Body of pancreas (tissue), 4 donors: ENCODE measurements around the gene LCT. TPM values are rescaled to one million over a fixed set of nuclear protein-coding genes. Genes with fewer than 3 reads are reported as not detected.
"Not testable (repeated sequence)": the region's sequence is repeated elsewhere in the genome, so short reads cannot be mapped to it uniquely, and the experiment has no call there.

Source experiments
- ATAC-seq: fragments of 150-250 bp; one replicate; pipeline ENCODE4 v1.9.1; 2016
- DNase-seq, 4 donors: peaks; one replicate each; pipeline ENCODE4 v3.0.0-alpha.2; 2019
- H3K27ac ChIP-seq, 4 donors: fragments of 200-600 bp; sonication (generic); 1 replicate in 3 of 4; 2 replicates in 1 of 4; pipeline versions ENCODE4 v1.5.1 to v1.6.1; 2016 to 2019; ENCODE audit warnings: mild to moderate bottlenecking in 1 of 4, mixed read lengths in 1 of 4, moderate library complexity in 1 of 4
- H3K27me3 ChIP-seq, 2 donors: fragments of 200-600 bp; sonication (generic); one replicate each; pipeline ENCODE4 v1.6.0; 2016; ENCODE audit warnings: mild to moderate bottlenecking in 1 of 2
- H3K36me3 ChIP-seq, 2 donors: fragments of 200-600 bp; sonication (generic); replicated peaks in 1 of 2; 2 replicates each; pipeline ENCODE4 v1.5.1; 2016; ENCODE audit warnings: low read depth in 2 of 2; ENCODE audit not compliant: insufficient read depth in 1 of 2
- H3K4me1 ChIP-seq: fragments of 200-600 bp; sonication (generic); one replicate; pipeline ENCODE4 v1.6.0; 2016
- H3K4me3 ChIP-seq, 2 donors: fragments of 200-600 bp; sonication (generic); 1 replicate in 1 of 2; 2 replicates in 1 of 2; pipeline ENCODE4 v1.5.1; 2016 to 2019
- H3K9me3 ChIP-seq, 3 donors: fragments of 200-600 bp; sonication (generic); 1 replicate in 2 of 3; 2 replicates in 1 of 3; pipeline ENCODE4 v1.5.1; 2016
- CTCF ChIP-seq, 7 experiments: fragments of 450-650 bp in 4 of 7; fragments of 200-600 bp in 3 of 7; sonication (generic) in 3 of 7; IDR thresholded peaks; one replicate each; pipeline ENCODE4 v1.5.1; 2016 to 2019; ENCODE audit warnings: antibody characterized with exemption in 7 of 7
- POLR2A ChIP-seq, 3 donors: fragments of 450-650 bp; IDR thresholded peaks; one replicate each; pipeline ENCODE4 v1.6.1; 2016; ENCODE audit warnings: antibody characterized with exemption in 3 of 3, mild to moderate bottlenecking in 2 of 3
- WGBS, 2 donors: methylation state at CpG; one replicate each; pipeline ENCODE4 v1.1.5; 2017; 5-methylcytosine and 5-hydroxymethylcytosine counted together
- intact Hi-C: fragments of 100-400 bp; cut with DNase I; formaldehyde crosslinking; loops from one replicate; pipeline ENCODE4 v1.15.1; 2023
- total RNA-seq, 2 donors: library from RNA; depleted of rRNA; stranded (reverse); fragments of >200 nt; gene quantifications; one replicate each; pipeline ENCODE4 v1.1.0, GENCODE V29; 2016

The LCT gene
- total RNA-seq: not detected

DNA sequence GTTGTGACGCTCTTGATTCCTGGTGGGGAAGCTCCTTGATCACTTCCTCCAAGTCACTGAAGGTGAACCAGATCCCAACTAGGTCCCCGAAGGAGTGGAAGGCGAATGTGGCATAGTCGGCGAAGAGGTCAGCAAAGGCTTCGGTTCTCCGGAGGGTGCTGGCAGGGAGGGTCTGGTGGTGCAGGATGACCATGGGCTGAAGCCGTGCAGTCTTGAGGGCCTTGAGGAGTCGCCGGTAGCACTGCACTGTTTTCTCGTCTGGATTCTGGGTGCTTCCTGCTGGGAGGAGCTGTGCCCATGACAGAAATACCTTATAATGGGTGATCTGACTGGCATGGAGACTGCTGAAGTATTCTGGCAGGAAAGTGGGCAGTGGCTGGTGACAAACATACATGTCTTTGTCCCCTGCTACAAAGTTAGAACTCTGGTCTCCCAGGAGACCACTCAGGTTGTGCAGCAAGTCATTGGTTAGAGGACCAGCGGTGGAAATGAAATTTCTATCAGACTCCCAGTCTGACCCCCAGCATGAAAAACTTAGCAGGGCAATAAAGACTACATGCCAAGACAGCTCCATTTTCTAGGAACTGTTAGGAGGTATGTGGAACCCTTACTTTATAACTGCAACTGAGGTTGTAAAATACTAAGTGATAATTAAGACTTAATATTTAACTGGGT, at the start of gene LCT:
Gene LCT, minus strand, starts transcription at position 589 of the 675 bp plus-strand sequence. Its CDS starts 15 bp downstream, at position 574.
- H3K27me3 ChIP-seq: no peaks in the 10 kb centered on the region
- DNase-seq (no peak), ATAC-seq (no peak)
- H3K4me3 ChIP-seq: no peak within 1 kb of the TSS
- H3K36me3 ChIP-seq: no peaks in the 10 kb centered on the region
- H3K27ac ChIP-seq: no peak within 1 kb of the TSS
- intact Hi-C loops: no loop called here
- H3K4me1 ChIP-seq: no peaks in the 10 kb centered on the region
- no peaks in the 10 kb centered on the region for H3K9me3 ChIP-seq
- TF ChIP-seq POLR2A (IDR thresholded peaks at IDR 0.05): no peak
- TF ChIP-seq CTCF (IDR thresholded peaks at IDR 0.05): no peak
- WGBS, 2 donors: 96% methylated on average over 12 of the region's 12 CpGs

DNA sequence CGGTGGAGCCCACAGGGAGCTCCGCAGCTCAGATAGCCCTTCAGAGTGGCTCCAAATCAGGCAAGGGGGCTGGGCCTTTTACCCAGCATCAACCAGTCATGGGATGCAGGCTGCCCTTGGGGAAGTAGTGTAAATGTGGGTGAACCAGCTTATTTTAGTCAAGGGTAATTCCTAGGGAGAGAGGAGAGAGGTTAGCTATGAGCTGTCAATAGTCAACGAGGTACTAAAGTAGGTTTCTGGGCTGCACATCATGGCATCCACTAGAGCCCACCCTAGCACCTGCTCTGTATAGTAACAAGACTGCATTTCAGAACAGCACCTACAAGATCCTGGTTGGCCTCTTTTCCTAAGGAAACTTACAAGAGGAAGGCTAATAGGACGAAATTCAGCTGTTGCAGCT, 48.7 kb upstream of the LCT start:
- intact Hi-C loops: no loop called here
- no peaks in the 10 kb centered on the region for H3K36me3 ChIP-seq
- 76 to 83% methylated on average over 2 to 4 of the region's 4 CpGs for WGBS, 2 donors
- ATAC-seq (no peak), DNase-seq (no peak)
- H3K27ac ChIP-seq: no peak overlapping the region
- TF ChIP-seq CTCF (IDR thresholded peaks at IDR 0.05) (no peak), POLR2A (IDR thresholded peaks at IDR 0.05) (no peak)
- H3K27me3 ChIP-seq: no peaks in the 10 kb centered on the region
- no peak overlapping the region for H3K4me3 ChIP-seq
- H3K9me3 ChIP-seq: no peaks in the 10 kb centered on the region
- no peaks in the 10 kb centered on the region for H3K4me1 ChIP-seq

DNA sequence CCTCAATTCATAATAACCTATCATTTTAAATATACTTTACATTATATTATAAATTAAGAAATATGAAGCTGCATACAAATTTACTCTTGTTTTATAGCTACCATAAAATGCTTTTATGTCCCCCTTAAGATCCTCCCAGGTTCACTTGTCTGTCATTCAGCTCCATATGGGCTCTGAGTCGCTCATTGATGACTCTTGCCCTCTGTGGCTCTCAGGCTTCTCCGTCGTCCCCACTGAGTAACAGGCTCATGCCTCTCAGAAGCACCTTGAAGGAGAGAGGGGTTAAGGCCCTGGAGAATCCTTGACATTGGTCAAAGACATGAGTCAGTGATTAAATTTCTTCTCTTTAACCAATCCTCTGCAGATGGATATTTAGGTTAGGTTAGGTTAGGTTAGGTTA, 45.4 kb upstream of the LCT start:
- TF ChIP-seq POLR2A (IDR thresholded peaks at IDR 0.05) (no peak), CTCF (IDR thresholded peaks at IDR 0.05) (no peak)
- Histone ChIP-seq H3K27ac (no peak overlapping the region), H3K9me3 (no peaks in the 10 kb centered on the region), H3K4me1 (no peaks in the 10 kb centered on the region), H3K4me3 (no peak overlapping the region), H3K36me3 (no peaks in the 10 kb centered on the region), H3K27me3 (no peaks in the 10 kb centered on the region)
- intact Hi-C loops: no loop called here
- DNase-seq (no peak), ATAC-seq (no peak)
- 51 to 69% methylated on average over 3 of the region's 3 CpGs for WGBS, 2 donors

GRCh38 chr2:135876770-135877169, 39.8 kb upstream of the LCT start:
- ATAC-seq, H3K36me3 ChIP-seq, H3K27me3 ChIP-seq, H3K9me3 ChIP-seq, intact Hi-C loops, DNase-seq, H3K4me3 ChIP-seq: not testable (repeated sequence)
- WGBS, 2 donors: 81 to 85% methylated on average over 15 of the region's 15 CpGs
- H3K4me1 ChIP-seq: peaks cover 15% of the 10 kb centered on the region
- peak overlapping the region in 2 of 4 donors; percentile 67 to 75 for H3K27ac ChIP-seq

- Histone ChIP-seq H3K36me3 (no peaks in the 10 kb centered on the region), H3K9me3 (no peaks in the 10 kb centered on the region), H3K27me3 (no peaks in the 10 kb centered on the region), H3K4me1 (peaks cover 15% of the 10 kb centered on the region), H3K4me3 (peak within 1 kb of the TSS; percentile 23 to 41), H3K27ac (peak within 1 kb of the TSS in 3 of 4 donors; percentile 57 to 75 (median 67))
- ATAC-seq (peak; percentile 99), DNase-seq (peak; percentile 97 to 99 (median 98))
- intact Hi-C loops: no loop called here
- 0 to 1% methylated on average over 7 to 71 of the region's 71 CpGs for WGBS, 2 donors
- TF ChIP-seq POLR2A (IDR thresholded peaks at IDR 0.05) (peak in 2 of 3 donors; percentile 54 to 66), CTCF (IDR thresholded peaks at IDR 0.05) (peak in 4 of 7 experiments; percentile 8 to 45 (median 35))
Measured at GRCh38 chr2:135876066-135876711, 39.2 kb upstream of the LCT start, which contains the start of gene MCM6. Gene MCM6 (minus strand): TSS chr2:135876443. CDS start chr2:135876365, 78 bp downstream.
